Cortex of kidney (tissue), 1 donor: ENCODE results near the gene MTMR12.
"Not testable (repeated sequence)": the region's sequence is repeated elsewhere in the genome, so short reads cannot be mapped to it uniquely, and the experiment has no call there.

Experiments
- DNase-seq: peaks from one replicate; lab custom pipeline; 2025; lab: John Stamatoyannopoulos, UW

MTMR12 gene

DNA sequence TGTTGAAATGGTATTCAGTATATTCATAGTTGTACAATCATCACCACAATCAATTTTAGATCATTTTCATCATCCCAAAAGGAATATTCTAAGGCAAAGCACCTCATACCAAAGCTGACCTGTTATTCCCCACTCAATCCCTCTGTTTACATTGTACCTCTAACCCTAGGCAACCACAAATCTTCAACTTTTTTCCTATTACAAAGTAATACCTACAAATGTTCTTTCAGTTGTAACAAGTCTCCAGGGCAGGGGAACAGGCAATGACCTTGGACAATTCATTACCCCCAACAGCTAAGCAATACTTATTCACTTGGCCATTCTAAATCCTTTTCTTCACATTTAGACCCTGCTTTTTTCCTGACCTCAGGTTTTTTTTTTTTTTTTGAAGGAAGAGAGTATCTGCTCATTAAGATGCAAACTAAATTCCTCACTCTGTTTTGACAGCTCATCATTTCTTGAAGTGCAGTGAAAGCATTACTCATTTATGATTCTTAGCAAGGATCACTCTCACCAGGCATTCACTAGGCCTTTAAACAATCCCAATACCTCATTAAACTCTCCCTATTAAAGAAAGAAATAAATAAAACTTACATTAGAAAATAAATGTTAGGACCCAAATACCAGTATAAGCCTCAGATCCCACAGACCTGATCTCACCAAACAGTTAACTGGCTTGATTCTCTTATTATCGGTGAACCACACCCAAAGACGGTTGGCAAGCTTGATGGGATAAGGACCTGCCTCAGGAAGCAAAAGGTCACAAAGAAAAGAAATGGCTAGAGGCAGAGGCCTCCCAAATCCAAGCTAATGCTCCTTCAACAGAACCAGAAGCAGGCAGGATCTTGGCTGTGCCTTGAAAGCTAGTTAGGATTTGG, 15.3 kb downstream of the MTMR12 start:
- no peak for DNase-seq

DNA sequence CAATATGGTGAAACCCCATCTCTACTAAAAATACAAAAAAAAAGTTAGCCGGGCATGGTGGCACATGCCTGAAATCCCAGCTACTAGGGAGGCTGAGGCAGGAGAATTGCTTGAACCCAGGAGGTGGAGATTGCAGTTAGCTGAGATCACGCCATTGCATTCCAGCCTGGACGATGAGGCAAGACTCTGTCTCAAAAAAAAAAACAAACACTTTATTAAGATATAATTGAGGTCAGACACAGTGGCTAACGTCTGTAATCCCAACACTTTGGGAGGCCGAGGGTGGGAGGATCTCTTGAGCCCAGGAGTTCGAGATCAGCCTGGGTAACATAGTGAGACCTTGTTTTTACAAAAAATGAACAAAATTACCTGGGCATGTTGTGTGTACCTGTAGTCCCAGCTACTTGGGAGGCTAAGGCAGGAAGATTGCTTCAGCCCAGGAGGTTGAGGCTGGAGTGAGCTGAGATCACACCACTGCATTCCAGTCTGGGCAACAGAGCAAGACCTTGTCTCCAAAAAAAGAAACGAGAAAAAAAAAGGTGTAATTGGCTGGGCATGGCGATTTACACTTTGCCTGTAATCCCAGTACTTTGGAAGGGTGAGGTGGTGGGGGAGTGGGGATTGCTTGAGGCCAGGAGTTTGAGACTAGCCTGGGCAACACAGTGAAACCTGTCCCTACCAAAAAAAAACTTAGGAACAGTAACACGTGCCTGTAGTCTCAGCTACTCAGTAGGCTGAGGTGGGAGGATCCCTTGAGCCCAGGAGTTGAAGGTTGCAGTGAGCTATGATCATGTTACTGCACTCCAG, 16.6 kb downstream of the MTMR12 start:
- DNase-seq: not testable (repeated sequence)

DNA sequence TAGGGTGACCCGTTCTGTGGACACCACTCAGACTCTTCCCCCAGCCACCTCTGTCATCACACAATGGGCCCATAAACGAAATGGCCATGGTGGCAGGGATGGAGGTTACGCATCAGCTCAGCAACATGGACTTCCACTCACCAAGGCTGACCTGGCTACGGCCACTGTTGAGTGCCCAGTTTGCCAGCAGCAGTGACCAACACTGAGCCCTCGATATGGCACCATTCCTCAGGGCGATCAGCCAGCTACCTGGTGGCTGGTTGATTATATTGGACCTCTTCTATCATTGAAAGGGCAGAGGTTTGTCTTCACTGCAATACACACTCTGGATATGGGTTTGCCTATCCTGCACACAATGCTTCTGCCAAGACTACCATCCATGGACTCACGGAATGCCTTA, 21.1 kb downstream of the MTMR12 start:
- DNase-seq: no peak

- no peak for DNase-seq
These were observed 21.8 kb downstream of the MTMR12 start for GRCh38 chr5:32290922-32291321.

GRCh38 chr5:32290501-32290900, 22.2 kb downstream of the MTMR12 start:
- DNase-seq: not testable (repeated sequence)

GRCh38 chr5:32289986-32290385, 22.8 kb downstream of the MTMR12 start:
- not testable (repeated sequence) for DNase-seq

DNA sequence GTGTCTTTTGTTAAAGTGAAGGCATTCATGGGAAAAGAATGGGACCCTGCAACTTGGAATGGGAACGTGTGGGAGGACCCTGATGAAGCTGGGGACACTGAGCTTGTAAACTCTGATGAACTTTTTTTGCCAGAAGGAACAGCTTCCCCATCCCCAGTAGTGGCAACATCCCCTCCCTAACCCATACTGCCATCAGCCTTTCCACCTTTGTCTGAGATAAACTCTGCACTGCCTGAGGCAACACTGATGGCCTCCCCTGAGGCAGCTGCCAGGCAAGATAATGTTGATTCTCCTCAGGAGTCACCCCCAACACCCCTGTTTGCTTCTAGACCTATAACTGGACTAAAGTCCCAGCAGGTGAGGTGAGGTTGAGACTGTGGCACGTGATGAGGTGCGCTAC, 24.6 kb downstream of the MTMR12 start:
- not testable (repeated sequence) for DNase-seq

DNA sequence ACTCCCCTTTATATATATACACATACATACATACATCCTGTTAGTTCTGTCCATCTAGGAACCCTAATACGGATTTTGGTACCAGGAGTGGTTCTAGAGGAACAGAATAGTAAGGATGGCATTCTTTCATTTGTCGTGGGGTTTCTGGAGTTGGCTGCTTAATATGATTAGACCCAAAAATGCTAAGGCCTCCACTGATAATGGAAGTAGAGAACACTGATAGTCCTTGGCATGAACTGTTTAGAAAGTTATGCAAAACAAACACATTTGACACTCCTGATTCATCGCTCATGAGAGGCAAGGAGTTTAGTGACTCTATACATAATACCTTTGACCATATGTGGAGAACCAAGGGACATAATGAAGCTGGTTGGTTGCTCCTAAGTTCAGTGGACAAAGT, 25.2 kb downstream of the MTMR12 start:
- not testable (repeated sequence) for DNase-seq

- no peak for DNase-seq
These were observed 27.1 kb downstream of the MTMR12 start for GRCh38 chr5:32285510-32286138.

- no peak for DNase-seq
These were observed 29.0 kb downstream of the MTMR12 start for GRCh38 chr5:32283539-32284377.

DNA sequence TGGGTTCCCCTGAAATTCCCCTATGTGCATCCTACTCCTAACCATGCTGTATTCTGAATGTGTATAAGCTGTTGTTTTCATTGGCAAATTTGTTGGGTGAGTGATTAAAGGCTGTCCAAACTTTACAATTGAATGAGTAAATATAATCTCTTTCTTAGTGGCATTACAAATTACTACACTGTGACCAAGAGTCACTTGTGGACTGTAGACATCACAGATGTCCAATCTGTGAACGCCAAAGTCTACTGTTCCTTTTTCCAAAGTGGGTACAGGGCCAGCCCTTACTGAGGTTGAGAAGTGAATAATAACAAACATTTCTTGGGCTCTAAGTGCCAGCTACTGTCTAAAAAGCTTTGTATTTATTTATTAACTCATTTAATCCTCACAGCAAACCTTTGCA, 29.7 kb downstream of the MTMR12 start:
- DNase-seq: no peak

GRCh38 chr5:32282633-32283032, 30.1 kb downstream of the MTMR12 start:
- no peak for DNase-seq

- DNase-seq: not testable (repeated sequence)
These were observed 31.2 kb downstream of the MTMR12 start for GRCh38 chr5:32281378-32282133.

- no peak for DNase-seq
These were observed 32.1 kb downstream of the MTMR12 start for GRCh38 chr5:32280656-32281081.

GRCh38 chr5:32279786-32280185, 33.0 kb downstream of the MTMR12 start:
- no peak for DNase-seq

GRCh38 chr5:32279223-32279622, 33.5 kb downstream of the MTMR12 start:
- no peak for DNase-seq

GRCh38 chr5:32278406-32278805, 34.3 kb downstream of the MTMR12 start:
- DNase-seq: no peak

DNA sequence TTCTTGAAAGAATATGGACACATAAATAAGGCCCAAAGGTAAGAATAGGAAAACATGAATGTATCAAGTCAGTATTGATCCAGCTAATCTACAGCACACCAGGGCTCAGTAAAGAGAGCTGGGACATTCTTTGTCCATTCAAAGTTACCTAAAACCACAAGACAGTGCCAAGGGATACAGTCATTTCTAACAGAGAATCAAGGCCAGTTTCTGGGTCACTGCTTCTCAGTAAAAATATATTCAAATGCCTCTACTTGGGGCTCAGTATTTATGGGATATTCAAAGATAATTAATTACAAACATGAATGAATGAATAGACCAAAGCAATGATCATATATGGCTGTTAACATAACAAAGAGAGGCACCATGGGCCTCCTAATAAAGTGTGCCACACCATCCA, 34.9 kb downstream of the MTMR12 start:
- DNase-seq: no peak

GRCh38 chr5:32276173-32276853, 36.4 kb downstream of the MTMR12 start:
- no peak for DNase-seq

DNA sequence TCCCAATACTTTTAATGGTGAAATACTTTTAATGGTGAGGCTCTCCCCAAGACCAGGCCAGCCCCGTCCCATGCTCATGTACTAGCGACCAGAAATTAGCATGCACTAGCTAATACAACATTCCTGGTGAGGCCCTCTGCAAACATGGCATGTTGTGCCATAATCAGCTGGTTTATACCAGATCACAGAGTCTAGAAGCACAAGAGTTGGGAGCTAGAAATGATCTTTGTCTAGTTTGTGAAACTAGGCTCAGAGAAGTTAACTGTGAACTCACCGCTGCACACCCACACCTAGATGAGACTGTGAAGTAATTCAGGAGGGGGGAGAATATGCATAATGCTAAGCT, 37.4 kb downstream of the MTMR12 start:
- DNase-seq: no peak
